BJ (cell line): Measurements from ENCODE around the gene RASSF5. TPM values are rescaled to one million over a fixed set of nuclear protein-coding genes. Genes with fewer than 3 reads are reported as not detected.
A peak's percentile ranks its signal among the peaks of the same experiment; 100 is the strongest.

Experiments used
- CTCF ChIA-PET: fragments of 350-600 bp; formaldehyde crosslinking; extraction: SDS; loops from one replicate; lab custom pipeline; 2021; ENCODE audit warnings: antibody characterized with exemption, inconsistent platforms; lab: Yijun Ruan, JAX
- POLR2A ChIA-PET: fragments of 300-600 bp; sonication (Branson Sonifier 250); formaldehyde crosslinking; extraction: SDS; loops from one replicate; lab custom pipeline; 2021; ENCODE audit warnings: antibody characterized with exemption; lab: Charles Lee
- DNase-seq: peaks from one replicate; pipeline ENCODE4 v3.0.0-alpha.2; 2011; ENCODE audit warnings: low read depth
- H3K27me3 ChIP-seq: 2 replicates; pipeline ENCODE4 v1.6.0; 2011; ENCODE audit warnings: low read length; ENCODE audit not compliant: control insufficient read depth, insufficient read depth
- H3K36me3 ChIP-seq: 2 replicates; pipeline ENCODE4 v1.5.1; 2011; ENCODE audit warnings: low read length; ENCODE audit not compliant: control insufficient read depth, insufficient read depth
- H3K4me3 ChIP-seq: 2 replicates; pipeline ENCODE4 v1.5.1; 2011; ENCODE audit warnings: low read depth, mild to moderate bottlenecking, control low read depth, low read length
- polyA plus RNA-seq: library from polyadenylated mRNA; depleted of rRNA; stranded (reverse); fragments of >200 nt; gene quantifications from 2 replicates; pipeline ENCODE4 v1.2.3, GENCODE V29; 2011
- TF ChIP-seq, protein P1 (sequence below): IDR thresholded peaks from 2 replicates; pipeline ENCODE4 v1.5.1; 2011; ENCODE audit warnings: low read depth, mild to moderate bottlenecking, control low read depth, inconsistent platforms, low read length, moderate library complexity; ENCODE audit not compliant: insufficient read depth

The RASSF5 gene
- polyA plus RNA-seq, 1 experiment: 2.1 TPM

DNA sequence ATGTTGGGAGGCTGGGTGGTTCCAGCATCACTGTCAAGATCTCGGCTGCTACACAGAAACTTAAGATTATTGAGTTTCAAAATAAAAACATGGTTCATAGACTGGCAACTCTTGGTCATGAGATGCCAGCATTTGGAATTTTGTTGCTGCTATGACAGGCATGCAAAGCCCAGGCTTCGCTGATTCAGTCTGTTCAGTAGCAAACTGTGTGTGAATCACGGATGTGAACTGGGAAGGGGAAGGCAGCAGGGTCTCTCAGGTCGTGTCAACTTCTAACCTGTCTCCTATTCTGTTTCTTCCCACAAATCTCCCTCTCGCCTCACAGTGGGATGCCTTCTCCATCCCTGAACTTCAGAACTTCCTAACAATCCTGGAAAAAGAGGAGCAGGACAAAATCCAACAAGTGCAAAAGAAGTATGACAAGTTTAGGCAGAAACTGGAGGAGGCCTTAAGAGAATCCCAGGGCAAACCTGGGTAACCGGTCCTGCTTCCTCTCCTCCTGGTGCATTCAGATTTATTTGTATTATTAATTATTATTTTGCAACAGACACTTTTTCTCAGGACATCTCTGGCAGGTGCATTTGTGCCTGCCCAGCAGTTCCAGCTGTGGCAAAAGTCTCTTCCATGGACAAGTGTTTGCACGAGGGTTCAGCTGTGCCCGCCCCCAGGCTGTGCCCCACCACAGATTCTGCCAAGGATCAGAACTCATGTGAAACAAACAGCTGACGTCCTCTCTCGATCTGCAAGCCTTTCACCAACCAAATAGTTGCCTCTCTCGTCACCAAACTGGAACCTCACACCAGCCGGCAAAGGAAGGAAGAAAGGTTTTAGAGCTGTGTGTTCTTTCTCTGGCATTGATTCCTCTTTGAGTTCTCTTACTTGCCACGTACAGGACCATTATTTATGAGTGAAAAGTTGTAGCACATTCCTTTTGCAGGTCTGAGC, 79.4 kb downstream of the RASSF5 start:
- TF ChIP-seq, protein P1, sequence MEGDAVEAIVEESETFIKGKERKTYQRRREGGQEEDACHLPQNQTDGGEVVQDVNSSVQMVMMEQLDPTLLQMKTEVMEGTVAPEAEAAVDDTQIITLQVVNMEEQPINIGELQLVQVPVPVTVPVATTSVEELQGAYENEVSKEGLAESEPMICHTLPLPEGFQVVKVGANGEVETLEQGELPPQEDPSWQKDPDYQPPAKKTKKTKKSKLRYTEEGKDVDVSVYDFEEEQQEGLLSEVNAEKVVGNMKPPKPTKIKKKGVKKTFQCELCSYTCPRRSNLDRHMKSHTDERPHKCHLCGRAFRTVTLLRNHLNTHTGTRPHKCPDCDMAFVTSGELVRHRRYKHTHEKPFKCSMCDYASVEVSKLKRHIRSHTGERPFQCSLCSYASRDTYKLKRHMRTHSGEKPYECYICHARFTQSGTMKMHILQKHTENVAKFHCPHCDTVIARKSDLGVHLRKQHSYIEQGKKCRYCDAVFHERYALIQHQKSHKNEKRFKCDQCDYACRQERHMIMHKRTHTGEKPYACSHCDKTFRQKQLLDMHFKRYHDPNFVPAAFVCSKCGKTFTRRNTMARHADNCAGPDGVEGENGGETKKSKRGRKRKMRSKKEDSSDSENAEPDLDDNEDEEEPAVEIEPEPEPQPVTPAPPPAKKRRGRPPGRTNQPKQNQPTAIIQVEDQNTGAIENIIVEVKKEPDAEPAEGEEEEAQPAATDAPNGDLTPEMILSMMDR: no peak
- H3K4me3 ChIP-seq: no peak overlapping the region
- ChIA-PET CTCF (interaction anchor here (0.6 to 7.5 kb wide), 11 partner anchors 25 to 107 kb away, joined by 3 to 150 read pairs (median 4); partner anchors contain the start of genes EIF2D and RASSF5), POLR2A (no interaction called here)
- DNase-seq: no peak
- no peaks in the 10 kb centered on the region for H3K27me3 ChIP-seq
- H3K36me3 ChIP-seq: peaks cover 3% of the 10 kb centered on the region; the same call in 1 of the 2 replicates

DNA sequence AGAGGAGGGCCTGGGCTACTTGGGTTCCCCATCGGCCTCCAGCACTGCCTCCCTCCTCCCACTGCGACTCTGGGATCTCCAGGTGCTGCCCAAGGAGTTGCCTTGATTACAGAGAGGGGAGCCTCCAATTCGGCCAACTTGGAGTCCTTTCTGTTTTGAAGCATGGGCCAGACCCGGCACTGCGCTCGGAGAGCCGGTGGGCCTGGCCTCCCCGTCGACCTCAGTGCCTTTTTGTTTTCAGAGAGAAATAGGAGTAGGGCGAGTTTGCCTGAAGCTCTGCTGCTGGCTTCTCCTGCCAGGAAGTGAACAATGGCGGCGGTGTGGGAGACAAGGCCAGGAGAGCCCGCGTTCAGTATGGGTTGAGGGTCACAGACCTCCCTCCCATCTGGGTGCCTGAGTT, 80.6 kb downstream of the RASSF5 start:
- Histone ChIP-seq H3K27me3 (no peaks in the 10 kb centered on the region), H3K4me3 (no peak overlapping the region), H3K36me3 (peaks cover 3% of the 10 kb centered on the region; the same call in 1 of the 2 replicates)
- DNase-seq: no peak
- POLR2A ChIA-PET: no interaction called here
- CTCF ChIA-PET: interaction anchor here (0.6 to 7.5 kb wide), 9 partner anchors 24 to 394 kb away, joined by 3 to 150 read pairs (median 4); partner anchors contain the start of gene EIF2D
- TF ChIP-seq, protein P1: no peak

GRCh38 chr1:206588492-206588891, 81.2 kb downstream of the RASSF5 start:
- Histone ChIP-seq H3K27me3 (no peaks in the 10 kb centered on the region), H3K36me3 (peaks cover 3% of the 10 kb centered on the region), H3K4me3 (no peak overlapping the region)
- POLR2A ChIA-PET: no interaction called here
- TF ChIP-seq, protein P1: no peak
- CTCF ChIA-PET: interaction anchor here (0.6 to 7.5 kb wide), 8 partner anchors 23 to 394 kb away, joined by 3 to 150 read pairs (median 4); partner anchors contain the start of gene EIF2D
- no peak for DNase-seq

- CTCF ChIA-PET: interaction anchor here (0.6 to 7.5 kb wide), 5 partner anchors 23 to 131 kb away, joined by 3 to 150 read pairs (median 6); partner anchors contain the start of gene EIF2D
- POLR2A ChIA-PET: interaction anchor here (0.6 kb wide), 1 partner anchor 23 kb away, joined by 7 read pairs; no protein-coding TSS in a partner anchor
These were observed 81.9 kb downstream of the RASSF5 start for GRCh38 chr1:206589206-206589605.

More at GRCh38 chr1:206589206-206589605, 81.9 kb downstream of the RASSF5 start:
- DNase-seq: peak; percentile 85
- H3K27me3 ChIP-seq: no peaks in the 10 kb centered on the region
- peaks cover 6% of the 10 kb centered on the region for H3K36me3 ChIP-seq
- TF ChIP-seq, protein P1: no peak
- no peak overlapping the region for H3K4me3 ChIP-seq
